Ishikawa (cell line): ENCODE results near the gene CACNA1E.

Source experiments
- CEBPB ChIP-seq: IDR thresholded peaks from 2 replicates; pipeline ENCODE4 v1.6.1; 2012
- CREB1 ChIP-seq: IDR thresholded peaks from 2 replicates; pipeline ENCODE4 v1.6.1; 2012; ENCODE audit warnings: low read depth
- EGR1 ChIP-seq: IDR thresholded peaks from 2 replicates; pipeline ENCODE4 v1.6.1; 2012
- EP300 ChIP-seq: IDR thresholded peaks from 2 replicates; pipeline ENCODE4 v1.6.1; 2012; ENCODE audit warnings: borderline replicate concordance
- FOXM1 ChIP-seq: IDR thresholded peaks from 2 replicates; pipeline ENCODE4 v1.6.1; 2012; ENCODE audit warnings: low read depth, borderline replicate concordance
- MAX ChIP-seq: IDR thresholded peaks from 2 replicates; pipeline ENCODE4 v1.6.1; 2012
- NFIC ChIP-seq: IDR thresholded peaks from 2 replicates; pipeline ENCODE4 v1.6.1; 2012
- RAD21 ChIP-seq: IDR thresholded peaks from 2 replicates; pipeline ENCODE4 v1.6.1; 2012; ENCODE audit warnings: low read depth
- TAF1 ChIP-seq: IDR thresholded peaks from 2 replicates; pipeline ENCODE4 v1.6.1; 2012; ENCODE audit warnings: low read depth, mild to moderate bottlenecking
- TCF12 ChIP-seq: IDR thresholded peaks from 2 replicates; pipeline ENCODE4 v1.6.1; 2012; ENCODE audit warnings: low read depth
- TEAD4 ChIP-seq: IDR thresholded peaks from 2 replicates; pipeline ENCODE4 v1.6.1; 2012
- YY1 ChIP-seq: IDR thresholded peaks from 2 replicates; pipeline ENCODE4 v1.6.1; 2012; ENCODE audit warnings: low read depth
- ZBTB7A ChIP-seq: IDR thresholded peaks from 2 replicates; pipeline ENCODE4 v1.6.1; 2012; ENCODE audit warnings: low read depth
- TF ChIP-seq, protein P1 (sequence below): IDR thresholded peaks from 2 replicates; pipeline ENCODE4 v1.6.1; 2012; ENCODE audit warnings: low read depth, mild to moderate bottlenecking
- TF ChIP-seq, protein P2 (sequence below): IDR thresholded peaks from 2 replicates; pipeline ENCODE4 v1.6.1; 2012

The CACNA1E gene

DNA sequence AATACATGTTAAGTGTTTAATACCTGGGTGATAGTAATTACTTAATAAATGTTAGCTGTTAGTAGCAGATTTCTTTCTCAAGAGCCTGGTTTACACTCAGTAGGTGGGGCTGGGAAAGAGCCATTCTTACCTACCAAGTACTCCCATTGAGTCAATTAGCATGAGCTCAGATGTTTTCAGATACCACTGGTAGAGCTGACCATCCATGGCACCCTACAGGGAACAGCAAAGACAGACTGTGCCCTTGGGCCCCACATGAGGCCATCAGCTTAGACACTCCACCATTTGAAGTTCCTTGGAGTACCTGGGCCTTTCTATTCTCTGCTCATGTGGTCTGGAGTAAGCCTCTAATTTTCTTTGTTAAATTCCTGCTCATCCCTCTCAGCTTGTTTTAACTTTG is 179.3 kb downstream of the CACNA1E start:
- TF ChIP-seq EP300 (no peak), RAD21 (no peak), TEAD4 (no peak), FOXM1 (no peak), CREB1 (no peak), EGR1 (no peak), TAF1 (no peak), YY1 (no peak), MAX (no peak), CEBPB (no peak), ZBTB7A (no peak), NFIC (no peak), TCF12 (no peak)
- TF ChIP-seq, protein P1, sequence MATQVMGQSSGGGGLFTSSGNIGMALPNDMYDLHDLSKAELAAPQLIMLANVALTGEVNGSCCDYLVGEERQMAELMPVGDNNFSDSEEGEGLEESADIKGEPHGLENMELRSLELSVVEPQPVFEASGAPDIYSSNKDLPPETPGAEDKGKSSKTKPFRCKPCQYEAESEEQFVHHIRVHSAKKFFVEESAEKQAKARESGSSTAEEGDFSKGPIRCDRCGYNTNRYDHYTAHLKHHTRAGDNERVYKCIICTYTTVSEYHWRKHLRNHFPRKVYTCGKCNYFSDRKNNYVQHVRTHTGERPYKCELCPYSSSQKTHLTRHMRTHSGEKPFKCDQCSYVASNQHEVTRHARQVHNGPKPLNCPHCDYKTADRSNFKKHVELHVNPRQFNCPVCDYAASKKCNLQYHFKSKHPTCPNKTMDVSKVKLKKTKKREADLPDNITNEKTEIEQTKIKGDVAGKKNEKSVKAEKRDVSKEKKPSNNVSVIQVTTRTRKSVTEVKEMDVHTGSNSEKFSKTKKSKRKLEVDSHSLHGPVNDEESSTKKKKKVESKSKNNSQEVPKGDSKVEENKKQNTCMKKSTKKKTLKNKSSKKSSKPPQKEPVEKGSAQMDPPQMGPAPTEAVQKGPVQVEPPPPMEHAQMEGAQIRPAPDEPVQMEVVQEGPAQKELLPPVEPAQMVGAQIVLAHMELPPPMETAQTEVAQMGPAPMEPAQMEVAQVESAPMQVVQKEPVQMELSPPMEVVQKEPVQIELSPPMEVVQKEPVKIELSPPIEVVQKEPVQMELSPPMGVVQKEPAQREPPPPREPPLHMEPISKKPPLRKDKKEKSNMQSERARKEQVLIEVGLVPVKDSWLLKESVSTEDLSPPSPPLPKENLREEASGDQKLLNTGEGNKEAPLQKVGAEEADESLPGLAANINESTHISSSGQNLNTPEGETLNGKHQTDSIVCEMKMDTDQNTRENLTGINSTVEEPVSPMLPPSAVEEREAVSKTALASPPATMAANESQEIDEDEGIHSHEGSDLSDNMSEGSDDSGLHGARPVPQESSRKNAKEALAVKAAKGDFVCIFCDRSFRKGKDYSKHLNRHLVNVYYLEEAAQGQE, result no peak
- TF ChIP-seq, protein P2, sequence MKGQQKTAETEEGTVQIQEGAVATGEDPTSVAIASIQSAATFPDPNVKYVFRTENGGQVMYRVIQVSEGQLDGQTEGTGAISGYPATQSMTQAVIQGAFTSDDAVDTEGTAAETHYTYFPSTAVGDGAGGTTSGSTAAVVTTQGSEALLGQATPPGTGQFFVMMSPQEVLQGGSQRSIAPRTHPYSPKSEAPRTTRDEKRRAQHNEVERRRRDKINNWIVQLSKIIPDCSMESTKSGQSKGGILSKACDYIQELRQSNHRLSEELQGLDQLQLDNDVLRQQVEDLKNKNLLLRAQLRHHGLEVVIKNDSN, result no peak

DNA sequence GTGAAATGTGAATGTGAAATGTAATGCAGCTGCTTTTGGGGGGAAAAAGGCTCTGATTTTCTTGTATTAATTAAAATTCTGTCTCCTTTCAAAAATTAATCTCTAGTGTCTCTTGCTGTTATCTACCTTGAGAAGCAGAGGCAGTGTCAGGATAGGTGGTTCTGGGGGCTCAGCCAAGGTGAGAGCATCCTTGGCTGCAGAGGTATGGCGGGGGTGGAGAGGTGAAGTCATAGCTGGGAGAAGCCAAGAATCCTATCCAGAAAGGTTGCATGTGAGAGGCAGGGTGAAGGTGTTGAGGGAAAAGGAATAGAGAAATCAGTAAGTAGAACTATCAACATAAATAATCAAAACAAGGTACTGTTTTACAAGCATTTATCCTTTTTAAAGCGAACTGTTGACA is 181.2 kb downstream of the CACNA1E start:
- TF ChIP-seq TEAD4 (no peak), EP300 (no peak), NFIC (no peak)
- TF ChIP-seq, protein P2, result no peak

- TF ChIP-seq EGR1 (no peak), RAD21 (no peak), CEBPB (no peak), MAX (no peak), TAF1 (no peak), EP300 (no peak), NFIC (no peak), TCF12 (no peak)
These were observed 185.9 kb downstream of the CACNA1E start for GRCh38 chr1:181669246-181669645.

DNA sequence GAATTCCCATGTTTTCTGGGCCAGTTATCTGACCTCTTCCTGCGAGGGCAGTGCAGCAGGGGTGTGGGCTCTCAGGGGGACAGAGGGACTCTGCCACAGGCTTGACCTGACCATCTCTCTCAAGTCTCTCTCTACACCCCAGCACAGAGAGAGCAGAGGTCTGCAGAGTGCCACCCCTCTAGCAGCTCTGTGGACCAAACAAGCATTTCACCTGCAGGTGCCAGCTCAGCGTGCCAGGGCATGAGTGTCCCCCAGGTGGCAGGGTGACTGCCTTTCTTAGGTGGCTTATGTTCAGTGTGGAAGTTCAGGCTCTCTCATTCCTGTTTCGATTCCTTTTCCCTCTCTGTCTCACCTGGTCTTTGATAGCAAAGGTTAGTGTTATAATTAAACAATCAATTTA is 191.3 kb downstream of the CACNA1E start:
- TF ChIP-seq EGR1 (no peak), CEBPB (no peak), YY1 (no peak), TEAD4 (no peak), CREB1 (no peak), EP300 (no peak), NFIC (no peak), FOXM1 (no peak), MAX (no peak), TAF1 (no peak), ZBTB7A (no peak), TCF12 (no peak), RAD21 (no peak)
- TF ChIP-seq, protein P2, result no peak
- TF ChIP-seq, protein P1, result no peak

DNA sequence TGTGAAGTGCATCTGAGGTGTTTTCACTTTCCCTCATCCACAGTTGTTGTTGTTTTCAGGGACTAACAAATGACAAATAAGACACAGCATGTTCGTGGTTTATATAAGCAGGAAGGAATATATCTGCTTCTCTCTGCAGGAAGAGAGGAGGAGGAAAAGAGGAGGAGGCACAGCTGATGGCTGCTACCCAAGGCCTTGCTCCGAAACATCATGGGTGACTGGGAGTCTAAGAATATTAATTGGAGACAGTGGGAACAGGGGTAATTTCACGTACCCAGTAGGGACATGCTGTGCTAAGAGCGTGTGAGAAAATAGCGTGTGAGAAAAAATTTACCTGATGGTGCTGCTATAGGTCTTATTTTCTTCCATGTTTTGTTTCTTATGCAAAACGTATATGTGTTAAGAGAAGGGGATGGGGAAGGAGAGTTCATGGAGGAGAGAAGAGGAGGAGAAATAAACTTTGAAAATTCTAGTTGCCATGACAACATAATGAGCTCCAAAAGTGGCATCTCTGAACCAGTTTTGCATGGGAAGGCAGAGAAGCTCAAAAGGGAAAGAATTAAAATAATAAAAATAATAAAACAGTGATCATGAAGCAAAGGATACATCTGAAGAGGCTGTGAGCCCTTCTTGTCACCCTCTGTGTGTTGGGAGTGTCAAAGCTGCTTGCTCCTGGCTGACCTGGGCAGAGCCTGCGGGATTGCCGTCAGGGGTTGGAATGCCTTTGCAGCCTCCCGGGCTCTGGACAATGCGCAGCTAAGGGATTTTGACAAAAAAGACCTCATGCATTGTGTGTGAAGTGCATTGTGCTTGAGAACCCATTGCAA is 192.0 kb downstream of the CACNA1E start:
- no peak for TF ChIP-seq YY1
- TF ChIP-seq, protein P2, result no peak
- TF ChIP-seq MAX, result no peak
- no peak for TF ChIP-seq FOXM1
- no peak for TF ChIP-seq EP300
- no peak for TF ChIP-seq NFIC
- TF ChIP-seq RAD21, result no peak
